Mesenchymal stem cell (in vitro differentiated cells and primary cell): ENCODE results near the gene ERN1.

Experiments used
- DNase-seq: peaks from one replicate; pipeline ENCODE4 v3.0.0-alpha.2; 2013
- H2AFZ ChIP-seq: one replicate; pipeline ENCODE4 v1.6.1; 2013; ENCODE audit warnings: low read depth, mild to moderate bottlenecking, control low read depth, inconsistent platforms, low read length, moderate library complexity
- H2AK5ac ChIP-seq: 2 replicates; pipeline ENCODE4 v1.6.1; 2013; ENCODE audit warnings: low read length, moderate library complexity, mild to moderate bottlenecking, inconsistent platforms; ENCODE audit not compliant: severe bottlenecking
- H2BK120ac ChIP-seq: one replicate; pipeline ENCODE4 v1.6.1; 2013; ENCODE audit warnings: low read depth, mild to moderate bottlenecking, inconsistent platforms, low read length, moderate library complexity
- H2BK12ac ChIP-seq, 2 experiments: one replicate each; pipeline ENCODE4 v1.6.1; 2013; ENCODE audit warnings: inconsistent platforms in 2 of 2, low read length in 2 of 2, mild to moderate bottlenecking in 2 of 2, moderate library complexity in 2 of 2, control low read depth in 1 of 2
- H2BK15ac ChIP-seq: one replicate; pipeline ENCODE4 v1.6.1; 2013; ENCODE audit warnings: mild to moderate bottlenecking, low read depth, inconsistent platforms; ENCODE audit not compliant: poor library complexity, severe bottlenecking
- H2BK5ac ChIP-seq: 2 replicates; pipeline ENCODE4 v1.6.1; 2013; ENCODE audit warnings: low read depth, mild to moderate bottlenecking, low read length, control low read depth, inconsistent platforms; ENCODE audit not compliant: poor library complexity, severe bottlenecking
- H3K14ac ChIP-seq, 2 experiments: one replicate each; pipeline ENCODE4 v1.6.1; 2013; ENCODE audit warnings: inconsistent platforms in 2 of 2, low read length in 2 of 2, control low read depth in 1 of 2, mild to moderate bottlenecking in 1 of 2, moderate library complexity in 1 of 2
- H3K18ac ChIP-seq, 2 experiments: one replicate each; pipeline ENCODE4 v1.6.1; 2013; ENCODE audit warnings: inconsistent platforms in 2 of 2, low read length in 2 of 2, control low read depth in 1 of 2, low read depth in 1 of 2, mild to moderate bottlenecking in 1 of 2
- H3K23ac ChIP-seq, 2 experiments: one replicate each; pipeline ENCODE4 v1.6.1; 2013; ENCODE audit warnings: inconsistent platforms in 2 of 2, low read length in 2 of 2, mild to moderate bottlenecking in 2 of 2, moderate library complexity in 2 of 2, control low read depth in 1 of 2
- H3K27ac ChIP-seq: 2 replicates; pipeline ENCODE4 v1.5.1; 2013; ENCODE audit warnings: mild to moderate bottlenecking, moderate library complexity, low read length, control low read depth, inconsistent platforms; ENCODE audit not compliant: poor library complexity, severe bottlenecking
- H3K27me3 ChIP-seq, 2 experiments: 2 replicates each; pipeline versions ENCODE4 v1.6.1 to v1.7.0; 2013; ENCODE audit warnings: low read length in 2 of 2, mild to moderate bottlenecking in 2 of 2, moderate library complexity in 2 of 2, control low read depth in 1 of 2, inconsistent platforms in 1 of 2; ENCODE audit not compliant: control insufficient read depth in 1 of 2, insufficient read depth in 1 of 2
- H3K36me3 ChIP-seq, 2 experiments: 2 replicates each; pipeline versions ENCODE4 v1.6.1 to v1.7.0; 2013; ENCODE audit warnings: low read length in 2 of 2, control low read depth in 1 of 2, inconsistent platforms in 1 of 2, low read depth in 1 of 2, mild to moderate bottlenecking in 1 of 2; ENCODE audit not compliant: insufficient read depth in 2 of 2, control insufficient read depth in 1 of 2
- H3K4ac ChIP-seq, 2 experiments: one replicate each; pipeline ENCODE4 v1.6.1; 2013; ENCODE audit warnings: inconsistent platforms in 2 of 2, low read length in 2 of 2, mild to moderate bottlenecking in 2 of 2, moderate library complexity in 2 of 2, control low read depth in 1 of 2, low read depth in 1 of 2
- H3K4me1 ChIP-seq: 2 replicates; pipeline ENCODE4 v1.6.1; 2013; ENCODE audit warnings: low read depth, low read length, control low read depth; ENCODE audit not compliant: control insufficient read depth, insufficient read depth
- H3K4me2 ChIP-seq: 2 replicates; pipeline ENCODE4 v1.6.1; 2013; ENCODE audit warnings: low read length, mild to moderate bottlenecking, inconsistent platforms; ENCODE audit not compliant: poor library complexity, severe bottlenecking
- H3K4me3 ChIP-seq, 2 experiments: 2 replicates each; pipeline versions ENCODE4 v1.5.1 to v1.7.0; 2013; ENCODE audit warnings: low read length in 2 of 2, mild to moderate bottlenecking in 2 of 2, control low read depth in 1 of 2, low read depth in 1 of 2; ENCODE audit not compliant: insufficient read depth in 1 of 2
- H3K79me1 ChIP-seq: replicated peaks from 2 replicates; pipeline ENCODE4 v1.6.1; 2013; ENCODE audit warnings: mild to moderate bottlenecking, control low read depth, low read length, inconsistent platforms; ENCODE audit not compliant: poor library complexity, severe bottlenecking
- H3K9ac ChIP-seq: 2 replicates; pipeline ENCODE4 v1.7.0; 2013; ENCODE audit warnings: mild to moderate bottlenecking, low read length, moderate library complexity
- H3K9me3 ChIP-seq: 2 replicates; pipeline ENCODE4 v1.7.0; 2013; ENCODE audit warnings: mild to moderate bottlenecking, low read length; ENCODE audit not compliant: control insufficient read depth
- H4K8ac ChIP-seq: one replicate; pipeline ENCODE4 v1.6.1; 2013; ENCODE audit warnings: inconsistent platforms, mild to moderate bottlenecking, low read length, moderate library complexity
- H4K91ac ChIP-seq: one replicate; pipeline ENCODE4 v1.6.1; 2013; ENCODE audit warnings: mild to moderate bottlenecking, low read length, inconsistent platforms
- WGBS: methylation state at CpG from one replicate; pipeline ENCODE4 v1.1.7; 2013; ENCODE audit warnings: mixed read lengths; 5-methylcytosine and 5-hydroxymethylcytosine counted together

The ERN1 gene

DNA sequence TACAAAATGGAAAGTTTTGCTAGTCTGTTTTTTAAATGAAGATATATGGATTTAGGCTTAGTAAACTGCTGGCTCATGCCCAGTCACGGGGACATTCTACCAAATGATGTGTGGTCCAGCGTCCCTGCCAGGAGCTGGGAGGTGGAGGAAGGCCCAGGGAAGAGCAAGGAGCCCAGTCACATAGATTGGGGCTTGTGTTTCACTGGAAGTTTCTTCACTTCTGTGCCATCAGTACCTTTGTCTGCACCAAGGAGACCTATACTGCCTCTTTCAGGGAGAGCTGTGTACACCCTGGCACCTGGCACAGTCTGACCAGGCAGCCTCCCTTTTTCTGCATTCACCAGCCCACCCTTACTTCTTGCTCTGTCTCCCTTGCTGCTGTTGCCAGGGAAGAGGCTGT is 32.6 kb upstream of the ERN1 start:
- Histone ChIP-seq H4K8ac (no peak overlapping the region), H3K18ac (no peak overlapping the region), H2BK120ac (no peak overlapping the region), H3K4ac (no peak overlapping the region), H2BK5ac (no peak overlapping the region), H3K4me1 (peaks cover 2% of the 10 kb centered on the region), H3K9ac (no peak overlapping the region), H2AFZ (no peak overlapping the region), H3K27me3 (no peaks in the 10 kb centered on the region), H3K79me1 (no peaks in the 10 kb centered on the region), H3K14ac (no peak overlapping the region), H2BK15ac (no peak overlapping the region), H3K4me3 (no peak overlapping the region), H4K91ac (no peak overlapping the region), H3K9me3 (no peaks in the 10 kb centered on the region), H2AK5ac (no peak overlapping the region), H3K23ac (no peak overlapping the region), H2BK12ac (no peak overlapping the region), H3K4me2 (no peak overlapping the region), H3K27ac (no peak overlapping the region), H3K36me3 (peaks cover 11 to 32% of the 10 kb centered on the region in 2 experiments)
- WGBS: 98% methylated on average over 2 of the region's 2 CpGs
- DNase-seq: no peak

- H3K4ac ChIP-seq: no peak overlapping the region
- H2AK5ac ChIP-seq: no peak overlapping the region
- no peak overlapping the region for H4K91ac ChIP-seq
- H3K9me3 ChIP-seq: no peaks in the 10 kb centered on the region
- no peak overlapping the region for H3K18ac ChIP-seq
- H3K23ac ChIP-seq: no peak overlapping the region
- no peak overlapping the region for H3K14ac ChIP-seq
- no peak for DNase-seq
- no peak overlapping the region for H2BK15ac ChIP-seq
- no peak overlapping the region for H3K4me2 ChIP-seq
- H3K27me3 ChIP-seq: no peaks in the 10 kb centered on the region
- no peaks in the 10 kb centered on the region for H3K79me1 ChIP-seq
- WGBS: 92% methylated on average over 5 of the region's 6 CpGs
- H3K36me3 ChIP-seq: peaks cover 11 to 24% of the 10 kb centered on the region in 2 experiments
- no peak overlapping the region for H2BK12ac ChIP-seq
- no peak overlapping the region for H3K27ac ChIP-seq
- no peak overlapping the region for H2AFZ ChIP-seq
- no peak overlapping the region for H2BK120ac ChIP-seq
- no peak overlapping the region for H3K4me3 ChIP-seq
- H3K4me1 ChIP-seq: peaks cover 3% of the 10 kb centered on the region
- no peak overlapping the region for H3K9ac ChIP-seq
- no peak overlapping the region for H4K8ac ChIP-seq
- H2BK5ac ChIP-seq: no peak overlapping the region
These were observed 31.6 kb upstream of the ERN1 start for GRCh38 chr17:64161380-64162176.

GRCh38 chr17:64160378-64160777 is 30.4 kb upstream of the ERN1 start:
- H3K14ac ChIP-seq: no peak overlapping the region
- 96% methylated on average over 4 of the region's 4 CpGs for WGBS
- H2BK5ac ChIP-seq: no peak overlapping the region

DNA sequence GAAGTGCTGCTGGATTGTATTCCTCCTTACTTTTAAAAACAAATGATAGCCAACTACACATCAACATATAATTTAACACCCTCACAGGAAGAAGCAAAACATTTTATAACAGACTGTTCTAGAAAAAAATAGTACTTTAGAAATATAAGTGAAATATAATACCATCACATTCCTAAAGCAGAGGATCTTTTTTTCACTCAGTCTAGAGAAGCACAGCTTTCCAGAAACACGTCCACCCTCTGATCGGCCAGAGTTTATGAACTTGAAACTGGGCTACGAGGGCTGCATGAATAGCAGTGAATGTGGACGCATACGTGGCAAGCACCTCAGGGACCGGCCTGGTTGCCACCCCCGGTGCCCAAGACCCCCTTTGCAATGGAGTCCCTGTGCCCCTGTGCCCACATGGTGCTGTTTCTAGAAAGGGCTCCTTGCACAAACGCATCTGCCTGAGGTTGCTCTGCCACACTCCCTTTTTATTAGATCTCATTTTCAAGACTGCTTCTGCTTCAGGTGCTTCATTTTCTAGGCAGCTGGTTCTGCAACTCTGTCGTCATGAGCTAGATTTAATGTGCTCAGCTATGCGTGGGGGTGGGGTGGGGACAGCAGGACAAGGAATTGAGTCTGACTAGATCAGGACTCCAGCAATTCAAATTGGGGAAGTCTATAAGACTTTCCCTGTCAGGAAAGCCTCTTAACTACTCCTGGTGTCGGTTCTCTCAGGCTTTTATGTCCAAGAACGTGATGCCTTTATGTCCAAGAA is 29.1 kb upstream of the ERN1 start:
- H3K4me1 ChIP-seq: peaks cover 6% of the 10 kb centered on the region
- H3K27me3 ChIP-seq: no peaks in the 10 kb centered on the region
- no peak overlapping the region for H3K4me3 ChIP-seq
- no peak overlapping the region for H3K4me2 ChIP-seq
- no peak overlapping the region for H2AFZ ChIP-seq
- no peak overlapping the region for H4K91ac ChIP-seq
- no peak overlapping the region for H3K23ac ChIP-seq
- H3K27ac ChIP-seq: no peak overlapping the region
- H2BK15ac ChIP-seq: no peak overlapping the region
- H3K14ac ChIP-seq: no peak overlapping the region
- H3K9ac ChIP-seq: no peak overlapping the region
- no peaks in the 10 kb centered on the region for H3K9me3 ChIP-seq
- H4K8ac ChIP-seq: no peak overlapping the region
- WGBS: 94% methylated on average over 12 of the region's 12 CpGs
- no peak overlapping the region for H2BK12ac ChIP-seq
- H2BK120ac ChIP-seq: no peak overlapping the region
- no peak overlapping the region for H3K18ac ChIP-seq
- H2BK5ac ChIP-seq: no peak overlapping the region
- DNase-seq: no peak
- peaks cover 13 to 15% of the 10 kb centered on the region in 2 experiments for H3K36me3 ChIP-seq
- H3K79me1 ChIP-seq: no peaks in the 10 kb centered on the region
- no peak overlapping the region for H3K4ac ChIP-seq
- H2AK5ac ChIP-seq: no peak overlapping the region

More at GRCh38 chr17:64160378-64160777, 30.4 kb upstream of the ERN1 start:
- DNase-seq: no peak
- H2BK12ac ChIP-seq: no peak overlapping the region
- no peak overlapping the region for H2BK120ac ChIP-seq
- H3K27ac ChIP-seq: no peak overlapping the region
- no peak overlapping the region for H3K4me2 ChIP-seq
- peak overlapping the region; percentile 29 for H3K9ac ChIP-seq
- no peak overlapping the region for H4K91ac ChIP-seq
- H3K4me3 ChIP-seq: no peak overlapping the region
- no peaks in the 10 kb centered on the region for H3K79me1 ChIP-seq
- H3K9me3 ChIP-seq: no peaks in the 10 kb centered on the region
- no peak overlapping the region for H2AK5ac ChIP-seq
- H2BK15ac ChIP-seq: no peak overlapping the region
- no peak overlapping the region for H4K8ac ChIP-seq
- no peak overlapping the region for H2AFZ ChIP-seq
- H3K4ac ChIP-seq: no peak overlapping the region
- H3K18ac ChIP-seq: no peak overlapping the region
- no peak overlapping the region for H3K23ac ChIP-seq
- H3K36me3 ChIP-seq: peaks cover 9 to 14% of the 10 kb centered on the region in 2 experiments
- peaks cover 6% of the 10 kb centered on the region for H3K4me1 ChIP-seq
- H3K27me3 ChIP-seq: no peaks in the 10 kb centered on the region
